ENCODE measurements around the gene PTPRM.

GRCh38 chr18:8097399-8097798 lies 530.3 kb downstream of the PTPRM start:
- no peak for TF ChIP-seq RXRA (IDR thresholded peaks at IDR 0.05; ENCODE audit: insufficient read depth, low read depth, low read length)
- TF ChIP-seq EZH2 (IDR thresholded peaks at IDR 0.05; ENCODE audit: low read depth, low read length, severe bottlenecking), result no peak
- TF ChIP-seq ATF3 (IDR thresholded peaks at IDR 0.05; ENCODE audit: insufficient read depth, low read depth, low read length), result no peak
- TF ChIP-seq EP300 (IDR thresholded peaks at IDR 0.05; ENCODE audit: borderline replicate concordance in 1 of 2, low read depth in 2 of 2, low read length in 2 of 2), result no peak
- no peak for TF ChIP-seq ZNF274 (IDR thresholded peaks at IDR 0.05; ENCODE audit: borderline replicate concordance, extremely low read depth, low read length)
- TF ChIP-seq POLR2A (IDR thresholded peaks at IDR 0.05; ENCODE audit: control extremely low read depth in 1 of 2, low read depth in 2 of 2, low read length in 2 of 2), result no peak
- TF ChIP-seq CTCF (IDR thresholded peaks at IDR 0.05; ENCODE audit: control extremely low read depth in 1 of 3, insufficient read depth in 1 of 3, low read depth in 1 of 3, low read length in 3 of 3), result no peak
- TF ChIP-seq JUND (IDR thresholded peaks at IDR 0.05; ENCODE audit: low read length), result no peak
